CD4-positive, alpha-beta T cell treated with Interleukin-4 for 4 hours (primary cell): ENCODE results near the gene DNM1.

ENCODE experiments used
- DNase-seq: peaks from one replicate; pipeline ENCODE4 v3.0.0-alpha.2; 2020

The DNM1 gene

GRCh38 chr9:128280084-128280622 lies 77.0 kb downstream of the DNM1 start:
- no peak for DNase-seq

GRCh38 chr9:128282500-128282899 lies 79.3 kb downstream of the DNM1 start:
- no peak for DNase-seq

GRCh38 chr9:128285033-128285784 lies 82.0 kb downstream of the DNM1 start:
- no peak for DNase-seq

- no peak for DNase-seq
Observed at GRCh38 chr9:128286440-128286839, 83.3 kb downstream of the DNM1 start.

GRCh38 chr9:128288273-128289004 lies 85.3 kb downstream of the DNM1 start:
- DNase-seq, result no peak

- no peak for DNase-seq
Observed at GRCh38 chr9:128292009-128292408, 88.8 kb downstream of the DNM1 start.

- no peak for DNase-seq
Observed at GRCh38 chr9:128293091-128293490, 89.9 kb downstream of the DNM1 start.

DNA sequence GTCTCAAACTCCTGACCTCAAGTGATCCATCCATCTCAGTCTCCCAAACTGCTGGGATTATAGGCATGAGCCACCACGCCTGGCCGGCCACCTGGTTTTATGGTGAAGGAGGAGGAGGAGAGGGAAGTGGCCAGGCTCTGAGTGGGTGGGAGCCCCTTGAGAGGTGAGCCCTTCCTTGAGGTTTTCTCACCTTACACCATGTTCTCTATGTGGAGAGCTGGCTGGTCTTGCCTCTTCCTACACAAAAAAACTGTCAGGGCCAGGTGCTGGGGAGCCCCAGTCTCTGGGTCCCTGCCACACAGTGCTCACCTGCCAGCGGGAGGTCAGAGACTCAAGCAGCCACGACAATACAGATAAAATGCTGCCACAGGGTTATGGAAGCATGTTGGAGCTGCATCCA lies 91.0 kb downstream of the DNM1 start:
- no peak for DNase-seq

- no peak for DNase-seq
Observed at GRCh38 chr9:128296340-128297220, 93.4 kb downstream of the DNM1 start.

DNA sequence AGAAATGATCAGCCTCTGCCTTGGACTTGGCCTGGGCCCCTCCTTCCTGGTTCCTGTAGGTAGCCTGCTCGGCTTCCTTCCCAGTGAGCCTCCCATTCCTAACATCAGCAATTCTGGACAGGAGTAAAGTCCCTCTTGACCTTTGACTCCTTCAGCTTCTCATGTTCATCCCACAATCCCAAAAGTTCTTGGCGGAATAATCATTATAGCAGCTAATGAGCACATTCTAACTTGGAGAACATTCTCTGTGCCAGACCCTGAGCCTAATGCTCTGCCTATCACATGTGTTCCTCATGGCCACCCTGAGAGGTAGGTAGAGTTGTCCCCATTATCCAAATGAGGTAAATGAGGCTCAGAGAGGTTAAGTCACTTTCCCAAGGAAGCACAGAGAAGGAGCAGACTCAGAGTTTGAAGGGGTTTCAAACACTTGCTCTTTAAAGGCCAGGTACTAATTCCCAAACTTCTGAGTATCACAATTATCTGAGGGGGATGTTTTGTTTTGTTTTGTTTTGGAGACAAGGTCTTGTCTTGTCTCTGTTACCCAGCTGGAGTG lies 94.1 kb downstream of the DNM1 start:
- DNase-seq, result no peak

GRCh38 chr9:128298535-128299482 lies 95.6 kb downstream of the DNM1 start:
- DNase-seq, result no peak

- no peak for DNase-seq
Observed at GRCh38 chr9:128304136-128304970, 101.2 kb downstream of the DNM1 start.
